GM21723 (cell line): ENCODE results near the gene PTCD2.
A peak's percentile ranks its signal among the peaks of the same experiment; 100 is the strongest.
"Not testable (repeated sequence)": the region's sequence is repeated elsewhere in the genome, so short reads cannot be mapped to it uniquely, and the experiment has no call there.

Experiments
- ATAC-seq: cut with Tn5 transposase; IDR thresholded peaks from one replicate; pipeline ENCODE4 v1.9.1; 2021; ENCODE audit warnings: mild to moderate bottlenecking, moderate library complexity; ENCODE audit not compliant: unreplicated experiment

Gene PTCD2

GRCh38 chr5:72377910-72378638 is 57.9 kb downstream of the PTCD2 start:
- no peak for ATAC-seq

GRCh38 chr5:72378639-72379289 is 58.6 kb downstream of the PTCD2 start:
- no peak for ATAC-seq

- ATAC-seq: no peak
Measured at GRCh38 chr5:72379936-72380335, 59.8 kb downstream of the PTCD2 start.

GRCh38 chr5:72380492-72381274 is 60.5 kb downstream of the PTCD2 start:
- peak; percentile 66 for ATAC-seq

- no peak for ATAC-seq
Measured at GRCh38 chr5:72383280-72383679, 63.1 kb downstream of the PTCD2 start.

- ATAC-seq: no peak
Measured at GRCh38 chr5:72383726-72384125, 63.6 kb downstream of the PTCD2 start.

GRCh38 chr5:72386639-72387038 is 66.5 kb downstream of the PTCD2 start:
- no peak for ATAC-seq

GRCh38 chr5:72387985-72388384 is 67.8 kb downstream of the PTCD2 start:
- ATAC-seq: no peak

GRCh38 chr5:72388646-72389045 is 68.5 kb downstream of the PTCD2 start:
- no peak for ATAC-seq

GRCh38 chr5:72390836-72391235 is 70.7 kb downstream of the PTCD2 start:
- ATAC-seq: no peak

- no peak for ATAC-seq
Measured at GRCh38 chr5:72392326-72392733, 72.2 kb downstream of the PTCD2 start.

- ATAC-seq: no peak
Measured at GRCh38 chr5:72393052-72393451, 72.9 kb downstream of the PTCD2 start.

GRCh38 chr5:72394688-72395087 is 74.5 kb downstream of the PTCD2 start:
- ATAC-seq: no peak

- ATAC-seq: no peak
Measured at GRCh38 chr5:72397836-72398235, 77.7 kb downstream of the PTCD2 start.

- ATAC-seq: no peak
Measured at GRCh38 chr5:72400950-72401349, 80.8 kb downstream of the PTCD2 start.

GRCh38 chr5:72402381-72402890 is 82.3 kb downstream of the PTCD2 start:
- no peak for ATAC-seq

- ATAC-seq: no peak
Measured at GRCh38 chr5:72402959-72403628, 82.9 kb downstream of the PTCD2 start.

GRCh38 chr5:72404771-72405170 is 84.6 kb downstream of the PTCD2 start:
- ATAC-seq: not testable (repeated sequence)

- no peak for ATAC-seq
Measured at GRCh38 chr5:72407078-72407477, 86.9 kb downstream of the PTCD2 start.

- ATAC-seq: no peak
Measured at GRCh38 chr5:72407541-72407940, 87.4 kb downstream of the PTCD2 start.

GRCh38 chr5:72408127-72408526 is 88.0 kb downstream of the PTCD2 start:
- ATAC-seq: no peak
